Neuronal stem cell (in vitro differentiated cells): ENCODE measurements around the gene EQTN.

Source experiments
- DNase-seq: peaks from one replicate; pipeline ENCODE4 v3.0.0-alpha.2; 2013; ENCODE audit warnings: low spot score
- H2AFZ ChIP-seq: one replicate; pipeline ENCODE4 v1.6.1; 2013; ENCODE audit warnings: mild to moderate bottlenecking, low read length, inconsistent platforms
- H2AK5ac ChIP-seq: 2 replicates; pipeline ENCODE4 v1.6.1; 2013; ENCODE audit warnings: low read depth, mild to moderate bottlenecking, inconsistent platforms, low read length, moderate library complexity, mixed read lengths
- H2BK120ac ChIP-seq: 2 replicates; pipeline ENCODE4 v1.6.1; 2013; ENCODE audit warnings: low read depth, mild to moderate bottlenecking, inconsistent platforms, low read length, moderate library complexity, mixed read lengths
- H2BK12ac ChIP-seq: one replicate; pipeline ENCODE4 v1.6.1; 2013; ENCODE audit warnings: low read length, inconsistent platforms
- H2BK15ac ChIP-seq: 2 replicates; pipeline ENCODE4 v1.6.1; 2013; ENCODE audit warnings: mild to moderate bottlenecking, low read length, inconsistent platforms, mixed read lengths
- H2BK5ac ChIP-seq: one replicate; pipeline ENCODE4 v1.6.1; 2013; ENCODE audit warnings: inconsistent platforms, mild to moderate bottlenecking, low read length, moderate library complexity
- H3K14ac ChIP-seq: one replicate; pipeline ENCODE4 v1.6.1; 2013; ENCODE audit warnings: low read length, inconsistent platforms
- H3K18ac ChIP-seq: 2 replicates; pipeline ENCODE4 v1.6.1; 2013; ENCODE audit warnings: low read length, inconsistent platforms
- H3K23ac ChIP-seq: 2 replicates; pipeline ENCODE4 v1.6.1; 2013; ENCODE audit warnings: low read depth, mild to moderate bottlenecking, mixed read lengths, low read length, inconsistent platforms; ENCODE audit not compliant: poor library complexity
- H3K27ac ChIP-seq: replicated peaks from 3 replicates; pipeline ENCODE4 v1.5.1; 2013; ENCODE audit warnings: low read length, inconsistent platforms
- H3K27me3 ChIP-seq, 3 experiments: 2 replicates each; pipeline ENCODE4 v1.6.1; 2013; ENCODE audit warnings: low read length in 3 of 3, mild to moderate bottlenecking in 2 of 3, inconsistent platforms in 1 of 3, low read depth in 1 of 3, mixed read lengths in 1 of 3, moderate library complexity in 1 of 3; ENCODE audit not compliant: control insufficient read depth in 3 of 3, insufficient read depth in 3 of 3
- H3K36me3 ChIP-seq, 2 donors: replicated peaks in 1 of 2; 2 replicates each; pipeline ENCODE4 v1.6.1; 2013; ENCODE audit warnings: low read length in 2 of 2; ENCODE audit not compliant: control insufficient read depth in 2 of 2, insufficient read depth in 2 of 2
- H3K4ac ChIP-seq: 2 replicates; pipeline ENCODE4 v1.6.1; 2013; ENCODE audit warnings: inconsistent platforms, mild to moderate bottlenecking, low read length, moderate library complexity
- H3K4me1 ChIP-seq, 2 donors: 1 replicate in 1 of 2; 2 replicates in 1 of 2; pipeline ENCODE4 v1.6.1; 2013; ENCODE audit warnings: low read length in 2 of 2, low read depth in 1 of 2; ENCODE audit not compliant: control insufficient read depth in 2 of 2, insufficient read depth in 1 of 2
- H3K4me2 ChIP-seq: one replicate; pipeline ENCODE4 v1.6.1; 2013; ENCODE audit warnings: mild to moderate bottlenecking, low read length, inconsistent platforms; ENCODE audit not compliant: insufficient read depth, poor library complexity, severe bottlenecking
- H3K4me3 ChIP-seq, 2 donors: 2 replicates each; pipeline ENCODE4 v1.5.1; 2013; ENCODE audit warnings: low read length in 2 of 2, mild to moderate bottlenecking in 2 of 2, inconsistent platforms in 1 of 2, moderate library complexity in 1 of 2
- H3K79me1 ChIP-seq: one replicate; pipeline ENCODE4 v1.6.1; 2013; ENCODE audit warnings: low read depth, mild to moderate bottlenecking, inconsistent platforms, low read length, moderate library complexity
- H3K9ac ChIP-seq: one replicate; pipeline ENCODE4 v1.6.1; 2013; ENCODE audit warnings: mild to moderate bottlenecking, low read depth, low read length, inconsistent platforms; ENCODE audit not compliant: poor library complexity
- H3K9me3 ChIP-seq, 2 donors: replicated peaks in 1 of 2; 2 replicates each; pipeline versions ENCODE3 to v1.6.1; 2013; ENCODE audit warnings: low read length in 2 of 2, mild to moderate bottlenecking in 2 of 2, inconsistent platforms in 1 of 2, low read depth in 1 of 2, mixed read lengths in 1 of 2, moderate library complexity in 1 of 2; ENCODE audit not compliant: control insufficient read depth in 2 of 2, insufficient read depth in 1 of 2
- H4K8ac ChIP-seq: one replicate; pipeline ENCODE4 v1.6.1; 2013; ENCODE audit warnings: low read depth, mild to moderate bottlenecking, inconsistent platforms, low read length, moderate library complexity
- H4K91ac ChIP-seq: one replicate; pipeline ENCODE4 v1.6.1; 2013; ENCODE audit warnings: low read length, low read depth, mild to moderate bottlenecking, inconsistent platforms; ENCODE audit not compliant: poor library complexity
- WGBS, 2 donors: extraction: QIAGEN DNeasy Blood & Tissue Kit; methylation state at CpG; one replicate each; pipeline ENCODE4 v1.1.7; 2013; ENCODE audit warnings: missing lambda C conversion rate in 2 of 2, mixed read lengths in 1 of 2; ENCODE audit not compliant: insufficient read length in 2 of 2, insufficient replicate concordance in 1 of 2; ENCODE audit errors: extremely low coverage in 2 of 2; 5-methylcytosine and 5-hydroxymethylcytosine counted together

EQTN gene

GRCh38 chr9:27311184-27311583 lies 14.2 kb upstream of the EQTN start:
- Histone ChIP-seq H3K9me3 (no peaks in the 10 kb centered on the region), H3K36me3 (no peaks in the 10 kb centered on the region), H3K27me3 (no peaks in the 10 kb centered on the region), H4K91ac (no peak overlapping the region), H2BK120ac (no peak overlapping the region), H3K23ac (no peak overlapping the region), H3K9ac (no peak overlapping the region), H3K4ac (no peak overlapping the region), H4K8ac (no peak overlapping the region), H2BK5ac (no peak overlapping the region), H3K4me3 (no peak overlapping the region), H3K18ac (no peak overlapping the region), H3K4me2 (no peak overlapping the region), H2BK12ac (no peak overlapping the region), H2BK15ac (no peak overlapping the region), H3K27ac (no peak overlapping the region), H2AFZ (no peak overlapping the region), H3K14ac (no peak overlapping the region), H2AK5ac (no peak overlapping the region), H3K79me1 (no peaks in the 10 kb centered on the region), H3K4me1 (peaks cover 0 to 9% of the 10 kb centered on the region in 2 donors)
- no CpG with 5 or more reads among the region's 2 CpGs for WGBS, 2 donors
- no peak for DNase-seq

GRCh38 chr9:27310582-27310981 lies 13.6 kb upstream of the EQTN start:
- Histone ChIP-seq H4K91ac (no peak overlapping the region), H3K14ac (no peak overlapping the region), H3K36me3 (no peaks in the 10 kb centered on the region), H3K27me3 (no peaks in the 10 kb centered on the region), H2BK5ac (no peak overlapping the region), H3K4me1 (peaks cover 0 to 9% of the 10 kb centered on the region in 2 donors), H2BK12ac (no peak overlapping the region), H3K27ac (no peak overlapping the region), H2BK15ac (no peak overlapping the region), H3K9ac (no peak overlapping the region), H4K8ac (no peak overlapping the region), H3K4me2 (no peak overlapping the region), H3K4me3 (no peak overlapping the region), H2AK5ac (no peak overlapping the region), H2AFZ (no peak overlapping the region), H3K4ac (no peak overlapping the region), H3K23ac (no peak overlapping the region), H3K79me1 (no peaks in the 10 kb centered on the region), H3K9me3 (no peaks in the 10 kb centered on the region), H3K18ac (no peak overlapping the region), H2BK120ac (no peak overlapping the region)
- no peak for DNase-seq
- WGBS, 2 donors, result no CpG with 5 or more reads among the region's 2 CpGs

GRCh38 chr9:27308691-27309390 lies 11.9 kb upstream of the EQTN start:
- H4K91ac ChIP-seq, result no peak overlapping the region
- no peak overlapping the region for H2BK12ac ChIP-seq
- H3K79me1 ChIP-seq, result no peaks in the 10 kb centered on the region
- H3K23ac ChIP-seq, result no peak overlapping the region
- no peak for DNase-seq
- H3K18ac ChIP-seq, result no peak overlapping the region
- no CpG with 5 or more reads among the region's 4 CpGs for WGBS, 2 donors
- H3K36me3 ChIP-seq, result no peaks in the 10 kb centered on the region
- no peak overlapping the region for H3K4ac ChIP-seq
- no peak overlapping the region for H3K27ac ChIP-seq
- no peaks in the 10 kb centered on the region for H3K27me3 ChIP-seq
- H3K14ac ChIP-seq, result no peak overlapping the region
- H3K9me3 ChIP-seq, result no peaks in the 10 kb centered on the region
- no peak overlapping the region for H2BK5ac ChIP-seq
- no peak overlapping the region for H3K9ac ChIP-seq
- H2AFZ ChIP-seq, result no peak overlapping the region
- H2BK15ac ChIP-seq, result no peak overlapping the region
- H2BK120ac ChIP-seq, result no peak overlapping the region
- H2AK5ac ChIP-seq, result no peak overlapping the region
- no peak overlapping the region for H3K4me2 ChIP-seq
- H3K4me3 ChIP-seq, result no peak overlapping the region
- peaks cover 0 to 8% of the 10 kb centered on the region in 2 donors for H3K4me1 ChIP-seq
- H4K8ac ChIP-seq, result no peak overlapping the region

DNA sequence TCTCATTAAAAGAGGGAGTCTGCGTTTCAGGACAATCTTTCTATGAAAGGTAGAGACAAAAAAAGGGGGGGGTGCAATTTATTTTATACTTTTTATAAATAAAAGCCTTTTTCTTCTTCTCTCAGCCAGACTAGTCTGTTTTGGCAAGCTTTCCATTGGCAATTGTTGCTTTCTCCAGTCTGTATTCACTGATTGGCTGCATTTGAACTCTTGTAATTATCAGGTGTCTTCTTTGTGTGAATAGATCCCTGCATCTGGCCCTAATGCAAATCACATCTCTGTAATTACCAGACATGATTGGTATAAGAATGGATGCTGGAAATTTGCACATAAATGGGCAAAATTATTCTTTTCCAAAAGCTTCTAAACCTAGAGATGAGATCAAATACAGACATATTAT lies 7.6 kb upstream of the EQTN start:
- Histone ChIP-seq H2BK15ac (no peak overlapping the region), H3K36me3 (no peaks in the 10 kb centered on the region), H2BK120ac (no peak overlapping the region), H2BK12ac (no peak overlapping the region), H2AFZ (no peak overlapping the region), H3K14ac (no peak overlapping the region), H3K23ac (no peak overlapping the region), H3K27ac (no peak overlapping the region), H3K9me3 (peaks cover under 1 to 3% of the 10 kb centered on the region in 2 donors), H2BK5ac (no peak overlapping the region), H3K4me2 (no peak overlapping the region), H2AK5ac (no peak overlapping the region), H3K4me1 (peaks cover 3 to 6% of the 10 kb centered on the region in 2 donors), H3K9ac (no peak overlapping the region), H4K91ac (no peak overlapping the region), H4K8ac (no peak overlapping the region), H3K4me3 (no peak overlapping the region), H3K27me3 (no peaks in the 10 kb centered on the region), H3K4ac (no peak overlapping the region), H3K18ac (no peak overlapping the region), H3K79me1 (no peaks in the 10 kb centered on the region)
- DNase-seq, result no peak
- WGBS, 2 donors, result no CpG with 5 or more reads among the region's 1 CpG
